Measurements from ENCODE around the gene C21orf91.

Gene C21orf91

DNA sequence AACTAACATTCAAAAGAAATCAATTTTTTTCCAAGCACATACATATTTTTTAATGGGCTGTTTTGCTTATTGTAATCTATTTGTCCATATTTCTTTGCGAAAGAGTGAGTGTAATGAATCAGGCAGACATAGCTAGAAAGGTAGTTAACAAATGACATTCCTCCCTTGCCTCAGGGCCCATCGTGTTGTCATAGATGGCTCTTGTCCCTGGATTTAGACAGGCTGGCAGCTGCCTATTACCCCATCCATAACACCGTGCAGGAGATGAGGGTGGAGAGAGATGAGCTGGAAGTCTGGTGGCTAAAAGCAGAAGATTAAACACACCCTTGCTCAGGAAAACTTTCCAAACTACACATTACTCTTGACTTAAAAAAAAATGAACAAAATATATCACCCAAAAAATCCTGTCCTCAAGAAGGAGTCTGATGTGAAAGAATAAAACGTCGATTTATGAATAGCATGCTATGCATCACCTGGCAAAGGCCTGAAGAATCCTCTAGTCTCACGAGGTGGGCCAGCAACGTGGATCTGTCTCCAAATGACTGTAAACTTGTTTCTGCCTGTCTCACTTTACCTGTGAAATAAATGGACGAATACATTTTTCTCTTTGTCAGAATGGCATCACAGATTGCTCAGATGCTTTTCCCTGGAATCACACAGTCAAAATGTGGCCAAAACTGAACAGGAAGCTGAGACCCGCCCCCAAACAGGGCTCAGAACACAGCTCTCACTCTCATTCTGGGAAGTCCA, 55.7 kb downstream of the C21orf91 start:
- TF ChIP-seq, protein P1, sequence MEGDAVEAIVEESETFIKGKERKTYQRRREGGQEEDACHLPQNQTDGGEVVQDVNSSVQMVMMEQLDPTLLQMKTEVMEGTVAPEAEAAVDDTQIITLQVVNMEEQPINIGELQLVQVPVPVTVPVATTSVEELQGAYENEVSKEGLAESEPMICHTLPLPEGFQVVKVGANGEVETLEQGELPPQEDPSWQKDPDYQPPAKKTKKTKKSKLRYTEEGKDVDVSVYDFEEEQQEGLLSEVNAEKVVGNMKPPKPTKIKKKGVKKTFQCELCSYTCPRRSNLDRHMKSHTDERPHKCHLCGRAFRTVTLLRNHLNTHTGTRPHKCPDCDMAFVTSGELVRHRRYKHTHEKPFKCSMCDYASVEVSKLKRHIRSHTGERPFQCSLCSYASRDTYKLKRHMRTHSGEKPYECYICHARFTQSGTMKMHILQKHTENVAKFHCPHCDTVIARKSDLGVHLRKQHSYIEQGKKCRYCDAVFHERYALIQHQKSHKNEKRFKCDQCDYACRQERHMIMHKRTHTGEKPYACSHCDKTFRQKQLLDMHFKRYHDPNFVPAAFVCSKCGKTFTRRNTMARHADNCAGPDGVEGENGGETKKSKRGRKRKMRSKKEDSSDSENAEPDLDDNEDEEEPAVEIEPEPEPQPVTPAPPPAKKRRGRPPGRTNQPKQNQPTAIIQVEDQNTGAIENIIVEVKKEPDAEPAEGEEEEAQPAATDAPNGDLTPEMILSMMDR (IDR thresholded peaks at IDR 0.05; ENCODE audit: insufficient read depth, low read length, missing control alignments): no peak
- H3K4me3 ChIP-seq (ENCODE audit: low read depth, low read length): no peak overlapping the region
- ChIA-PET CTCF (no interaction called here), POLR2A (no interaction called here)
- DNase-seq (ENCODE audit: low read depth, low spot score): no peak

DNA sequence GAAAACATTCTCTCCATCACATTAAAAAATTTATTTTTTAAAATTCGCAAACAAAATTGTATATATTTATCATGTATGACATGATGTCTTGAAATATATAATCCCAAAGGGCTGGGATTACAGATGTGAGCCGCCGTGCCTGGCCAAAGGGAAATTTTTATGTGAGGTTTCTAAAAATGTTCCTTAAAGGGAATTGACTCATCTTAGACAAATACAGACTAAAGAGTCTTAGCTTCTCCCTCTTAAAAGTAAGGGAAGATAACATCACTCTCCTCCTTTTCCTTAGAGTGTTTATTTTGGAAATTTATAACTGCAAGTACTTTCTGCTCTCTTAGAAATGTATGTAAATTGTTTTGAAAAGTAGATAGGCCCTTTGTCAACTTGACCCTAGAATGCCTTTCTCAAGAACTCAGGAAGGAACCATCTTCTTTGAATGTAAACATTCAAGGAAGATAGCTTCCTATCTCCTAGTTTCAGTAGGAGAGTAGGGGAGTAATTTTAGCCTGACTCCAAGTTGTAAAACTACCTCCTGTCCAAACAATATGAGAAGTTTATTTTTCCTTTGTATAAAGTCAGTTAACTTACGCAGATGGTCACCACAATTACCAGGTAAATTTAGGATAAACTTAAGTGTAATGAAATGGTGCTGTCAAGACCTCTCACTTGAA, 59.5 kb downstream of the C21orf91 start:
- no peak for DNase-seq (ENCODE audit: low read depth, low spot score)

DNA sequence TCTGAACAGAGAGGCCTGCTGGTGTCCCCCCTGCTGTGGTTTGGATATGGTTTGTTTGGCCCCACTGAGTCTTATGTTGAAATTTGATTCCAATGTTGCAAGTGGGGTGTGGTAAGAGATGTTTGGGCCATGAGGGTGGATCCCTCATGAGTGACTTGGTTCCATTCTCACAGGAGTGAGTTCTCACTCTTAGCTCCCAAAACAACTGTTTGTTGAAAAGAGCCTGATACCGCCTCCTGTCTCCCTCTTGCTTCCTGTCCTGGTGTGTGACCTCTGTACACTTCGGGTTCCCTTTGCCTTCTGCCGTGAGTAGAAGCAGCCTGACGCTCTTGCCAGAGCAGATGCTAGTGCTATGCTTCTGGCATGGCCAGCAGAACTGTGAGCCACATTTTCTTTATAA, 60.5 kb downstream of the C21orf91 start:
- H3K4me3 ChIP-seq (ENCODE audit: low read depth, low read length): no peak overlapping the region
- TF ChIP-seq, protein P1 (IDR thresholded peaks at IDR 0.05; ENCODE audit: insufficient read depth, low read length, missing control alignments): no peak
- ChIA-PET CTCF (no interaction called here), POLR2A (no interaction called here)
- no peak for DNase-seq (ENCODE audit: low read depth, low spot score)

More for the DNA sequence above, 59.5 kb downstream of the C21orf91 start:
- CTCF ChIA-PET: no interaction called here
- TF ChIP-seq, protein P1 (IDR thresholded peaks at IDR 0.05; ENCODE audit: insufficient read depth, low read length, missing control alignments): no peak
- POLR2A ChIA-PET: no interaction called here
- no peak overlapping the region for H3K4me3 ChIP-seq (ENCODE audit: low read depth, low read length)

DNA sequence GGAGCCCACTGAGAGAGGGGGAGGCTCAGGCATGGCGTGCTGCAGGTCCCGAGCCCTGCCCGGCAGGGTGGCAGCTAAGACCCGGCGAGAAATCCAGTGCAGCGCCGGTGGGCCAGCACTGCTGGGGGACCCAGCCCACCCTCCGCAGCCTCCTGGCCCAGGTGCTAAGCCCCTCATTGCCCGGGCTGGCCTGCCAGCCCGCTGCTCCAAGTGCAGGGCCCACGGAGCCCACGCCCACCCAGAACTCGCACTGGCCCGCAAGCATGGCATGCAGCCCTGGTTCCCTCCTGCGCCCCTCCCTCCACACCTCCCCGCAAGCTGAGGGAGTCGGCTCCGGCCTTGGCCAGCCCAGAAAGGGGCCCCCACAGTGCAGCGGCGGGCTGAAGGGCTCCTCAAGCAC, 61.5 kb downstream of the C21orf91 start:
- H3K4me3 ChIP-seq (ENCODE audit: low read depth, low read length): no peak overlapping the region
- TF ChIP-seq, protein P1 (IDR thresholded peaks at IDR 0.05; ENCODE audit: insufficient read depth, low read length, missing control alignments): no peak
- ChIA-PET CTCF (no interaction called here), POLR2A (no interaction called here)
- no peak for DNase-seq (ENCODE audit: low read depth, low spot score)

DNA sequence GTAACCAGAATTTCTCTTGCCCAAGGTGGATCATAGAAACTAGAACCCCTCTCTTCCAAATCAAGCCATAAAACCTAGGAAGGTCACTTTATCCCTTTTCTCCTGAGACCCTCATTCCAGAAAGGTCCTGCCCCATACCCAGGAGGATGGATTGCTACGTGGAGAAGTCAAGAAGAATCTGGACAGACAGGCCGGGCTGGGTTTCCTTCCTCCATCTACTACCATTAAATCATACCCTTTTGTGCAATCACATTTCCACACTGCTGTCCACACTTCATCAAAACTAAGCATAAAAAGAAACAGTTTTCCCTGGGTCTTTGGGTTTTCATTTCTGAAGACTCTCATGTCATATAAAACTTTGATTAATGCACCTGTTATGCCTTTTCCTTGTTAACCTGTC, 65.4 kb downstream of the C21orf91 start:
- ChIA-PET POLR2A (no interaction called here), CTCF (no interaction called here)
- no peak for DNase-seq (ENCODE audit: low read depth, low spot score)
- H3K4me3 ChIP-seq (ENCODE audit: low read depth, low read length): no peak overlapping the region
- TF ChIP-seq, protein P1 (IDR thresholded peaks at IDR 0.05; ENCODE audit: insufficient read depth, low read length, missing control alignments): no peak

DNA sequence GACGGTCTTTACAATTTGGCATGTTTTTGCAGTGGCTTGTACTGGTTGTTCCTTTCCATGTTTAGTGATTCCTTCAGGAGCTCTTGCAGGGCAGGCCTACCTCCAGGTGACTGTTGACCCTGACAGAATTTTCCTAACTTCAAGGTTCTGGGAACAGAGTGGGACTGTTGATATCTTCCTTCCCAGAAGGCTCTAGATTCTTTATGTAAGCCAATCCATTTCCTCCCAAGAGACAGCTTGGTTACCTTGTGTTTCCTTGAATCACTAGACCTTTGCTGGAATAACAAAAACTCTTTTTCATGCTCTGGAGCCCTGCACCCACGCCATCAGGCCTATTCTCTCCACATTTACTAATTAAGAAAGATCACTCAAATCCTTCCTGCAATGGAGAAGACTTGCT, 67.0 kb downstream of the C21orf91 start:
- POLR2A ChIA-PET: no interaction called here
- H3K4me3 ChIP-seq (ENCODE audit: low read depth, low read length): no peak overlapping the region
- TF ChIP-seq, protein P1 (IDR thresholded peaks at IDR 0.05; ENCODE audit: insufficient read depth, low read length, missing control alignments): no peak
- no peak for DNase-seq (ENCODE audit: low read depth, low spot score)
- CTCF ChIA-PET: no interaction called here
